SK-N-SH treated with all-trans-retinoic acid at 6 μM for 48 hours (cell line): ENCODE data around the gene PAFAH1B2.

Source experiments
- CSDC2 ChIP-seq: fragments of 250-450 bp; sonication (Bioruptor Pico); IDR thresholded peaks from 2 replicates; pipeline ENCODE4 v1.5.0; 2020; ENCODE audit warnings: mild to moderate bottlenecking, moderate library complexity
- TCF4 ChIP-seq: fragments of 250-450 bp; sonication (Bioruptor Pico); IDR thresholded peaks from 2 replicates; pipeline ENCODE4 v1.8.0; 2021; ENCODE audit warnings: mild to moderate bottlenecking, moderate library complexity, borderline replicate concordance
- TOX ChIP-seq: fragments of 250-450 bp; sonication (Bioruptor Pico); IDR thresholded peaks from 2 replicates; pipeline ENCODE4 v1.8.0; 2021; ENCODE audit warnings: mild to moderate bottlenecking, moderate library complexity, borderline replicate concordance
- TSHZ2 ChIP-seq: fragments of 250-450 bp; sonication (Bioruptor Pico); IDR thresholded peaks from 2 replicates; pipeline ENCODE4 v1.5.0; 2020; ENCODE audit warnings: mild to moderate bottlenecking, moderate library complexity
- ZNF565 ChIP-seq: fragments of 450-650 bp; formaldehyde crosslinking; conservative IDR thresholded peaks from 2 replicates; pipeline ENCODE4 v1.5.0; 2020; ENCODE audit warnings: low read depth, mild to moderate bottlenecking, moderate library complexity

DNA sequence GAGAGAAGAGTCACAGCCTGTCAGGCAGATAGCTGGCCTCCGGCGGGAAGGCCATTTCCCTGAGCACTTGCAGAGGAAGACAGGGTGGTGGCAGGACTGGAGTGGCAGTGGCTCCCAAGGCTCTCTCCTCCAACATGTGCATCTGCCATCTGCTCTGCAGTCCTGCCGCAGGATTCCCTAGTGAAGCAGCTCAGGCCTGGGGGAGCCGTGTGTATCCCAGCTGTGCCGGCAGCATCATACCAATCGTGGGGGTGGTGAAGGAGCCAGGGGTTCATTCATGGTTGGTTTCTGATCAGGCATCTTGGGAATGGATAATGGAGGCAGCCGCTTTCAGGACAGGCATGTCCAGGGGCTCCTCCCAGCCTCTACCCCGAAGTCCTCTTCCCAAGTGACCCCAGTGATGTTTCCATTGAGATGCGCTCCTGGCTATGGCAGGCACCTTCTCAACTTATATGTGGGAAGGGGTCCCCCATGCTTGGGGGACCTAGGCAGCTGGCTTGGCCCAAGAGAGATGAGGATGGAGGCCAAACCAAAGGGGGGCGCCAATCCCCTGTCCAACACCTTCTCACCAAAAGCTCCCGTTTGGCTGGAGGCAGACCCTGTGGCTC lies 61.2 kb downstream of the PAFAH1B2 start:
- TF ChIP-seq CSDC2 (CRISPR knock-in tag) (no peak), TSHZ2 (CRISPR knock-in tag) (no peak), ZNF565 (CRISPR knock-in tag) (no peak), TOX (CRISPR knock-in tag) (no peak), TCF4 (CRISPR knock-in tag) (no peak)
